ENCODE data around the gene TH. TPM values are rescaled to one million over a fixed set of nuclear protein-coding genes. Genes with fewer than 3 reads are reported as not detected.

Gene TH
- total and polyA plus RNA-seq, 2 of the 4 experiments (the other 2 are of a cell fraction) = 0.10 TPM; not detected in 1

DNA sequence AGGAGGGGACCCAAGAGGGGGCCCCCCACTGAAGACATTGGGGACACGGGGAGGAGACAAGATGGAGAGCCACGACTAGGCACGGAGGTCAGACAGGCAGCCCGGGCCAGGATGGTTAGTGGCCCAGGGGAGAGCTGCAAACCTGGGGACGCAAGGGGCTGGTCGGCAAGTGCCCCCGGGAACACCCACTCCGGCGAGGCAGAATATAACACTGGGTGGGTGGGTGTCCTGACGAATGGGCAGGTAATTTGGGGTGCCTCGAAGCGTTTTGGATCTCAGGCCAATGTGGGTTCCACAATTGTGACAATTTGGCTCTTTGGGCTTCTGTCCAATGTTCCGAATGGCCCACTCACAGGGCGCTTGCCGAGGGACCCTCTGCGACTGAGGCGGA lies 42.3 kb downstream of the TH start:
- DNase-seq = no peak
- POLR2A ChIA-PET (ENCODE audit: unreplicated experiment) = no interaction called here
- Histone ChIP-seq H3K4me1 (ENCODE audit: control insufficient read depth, insufficient read depth, low read length) (no peaks in the 10 kb centered on the region), H4K91ac (ENCODE audit: insufficient read depth, low read depth, low read length) (no peak overlapping the region), H3K9me3 (ENCODE audit: control insufficient read depth, insufficient read depth, low read length) (no peaks in the 10 kb centered on the region), H3K36me3 (ENCODE audit: control insufficient read depth, insufficient read depth, low read length) (peaks cover 2% of the 10 kb centered on the region; the same call in 1 of the 2 replicates), H4K20me1 (ENCODE audit: insufficient read depth, low read length) (peaks cover 13% of the 10 kb centered on the region; the same call in 1 of the 2 replicates), H2AK9ac (replicated peaks; ENCODE audit: low read depth, low read length, poor library complexity) (no peak overlapping the region), H3K4me2 (ENCODE audit: low read depth, low read length) (no peak overlapping the region), H2AK5ac (ENCODE audit: low read depth, low read length) (no peak overlapping the region), H3K9ac (ENCODE audit: low read depth, low read length) (no peak overlapping the region), H3K56ac (ENCODE audit: extremely low read depth, insufficient read depth, low read length) (no peak overlapping the region), H3K14ac (replicated peaks; ENCODE audit: low read depth, low read length) (no peak overlapping the region), H3K23ac (ENCODE audit: low read depth, low read length) (no peak overlapping the region), H3K27ac (ENCODE audit: insufficient read depth, low read length) (no peak overlapping the region), H3K27me3 (ENCODE audit: control insufficient read depth, insufficient read depth, low read length) (peaks cover 9% of the 10 kb centered on the region; the same call in 1 of the 2 replicates), H2BK15ac (ENCODE audit: low read depth, low read length) (no peak overlapping the region), H2BK20ac (ENCODE audit: low read depth, low read length) (no peak overlapping the region), H2AFZ (replicated peaks; ENCODE audit: low read length, poor library complexity) (no peak overlapping the region), H3K18ac (ENCODE audit: low read depth, low read length) (no peak overlapping the region), H2BK120ac (ENCODE audit: low read depth, low read length) (no peak overlapping the region), H3K4me3 (ENCODE audit: insufficient read depth, low read depth, low read length) (no peak overlapping the region), H3K4ac (ENCODE audit: low read depth, low read length) (no peak overlapping the region), H4K8ac (ENCODE audit: low read depth in 2 of 2, low read length in 2 of 2) (no peak overlapping the region), H4K5ac (ENCODE audit: low read depth, low read length) (no peak overlapping the region), H3K79me1 (ENCODE audit: low read depth in 1 of 2, low read length in 2 of 2) (peaks cover 0 to 6% of the 10 kb centered on the region in 2 experiments; a peak in 2 of 4 replicates), H2BK5ac (ENCODE audit: low read depth, low read length, poor library complexity, severe bottlenecking) (no peak overlapping the region), H3K9me1 (ENCODE audit: insufficient read depth, low read length) (peaks cover 7% of the 10 kb centered on the region)
- no peak for ATAC-seq (ENCODE audit: low read depth)
- CTCF ChIA-PET = no interaction called here
- TF ChIP-seq, protein P1, sequence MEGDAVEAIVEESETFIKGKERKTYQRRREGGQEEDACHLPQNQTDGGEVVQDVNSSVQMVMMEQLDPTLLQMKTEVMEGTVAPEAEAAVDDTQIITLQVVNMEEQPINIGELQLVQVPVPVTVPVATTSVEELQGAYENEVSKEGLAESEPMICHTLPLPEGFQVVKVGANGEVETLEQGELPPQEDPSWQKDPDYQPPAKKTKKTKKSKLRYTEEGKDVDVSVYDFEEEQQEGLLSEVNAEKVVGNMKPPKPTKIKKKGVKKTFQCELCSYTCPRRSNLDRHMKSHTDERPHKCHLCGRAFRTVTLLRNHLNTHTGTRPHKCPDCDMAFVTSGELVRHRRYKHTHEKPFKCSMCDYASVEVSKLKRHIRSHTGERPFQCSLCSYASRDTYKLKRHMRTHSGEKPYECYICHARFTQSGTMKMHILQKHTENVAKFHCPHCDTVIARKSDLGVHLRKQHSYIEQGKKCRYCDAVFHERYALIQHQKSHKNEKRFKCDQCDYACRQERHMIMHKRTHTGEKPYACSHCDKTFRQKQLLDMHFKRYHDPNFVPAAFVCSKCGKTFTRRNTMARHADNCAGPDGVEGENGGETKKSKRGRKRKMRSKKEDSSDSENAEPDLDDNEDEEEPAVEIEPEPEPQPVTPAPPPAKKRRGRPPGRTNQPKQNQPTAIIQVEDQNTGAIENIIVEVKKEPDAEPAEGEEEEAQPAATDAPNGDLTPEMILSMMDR (conservative IDR thresholded peaks at IDR 0.05; ENCODE audit: low read depth, low read length) = no peak
- WGBS, 2 experiments (ENCODE audit: extremely low coverage in 2 of 2, insufficient read length in 1 of 2) = 87% methylated on average over 8 of the region's 17 CpGs; no CpG with 5 or more reads in 1 of the 2 experiments
- TSS peak; percentile 8 for BruUV-seq (replicated peaks)
- in situ Hi-C loops (cut with MboI; ENCODE audit: low sequenced_read_pairs) (no loop called here), dilution Hi-C loops (cut with HindIII; ENCODE audit: low sequenced_read_pairs, unreplicated experiment) (no loop called here), intact Hi-C loops (cut with micrococcal nuclease) (no loop called here)
